Esophagus squamous epithelium (tissue), 5 donors: Measurements from ENCODE around the gene ENOX1. TPM values are rescaled to one million over a fixed set of nuclear protein-coding genes. Genes with fewer than 3 reads are reported as not detected.

ENCODE experiments used
- DNase-seq: peaks from one replicate; lab custom pipeline; 2025; lab: John Stamatoyannopoulos, UW
- H3K27ac ChIP-seq, 4 donors: fragments of 200-600 bp; sonication (generic); one replicate each; pipeline ENCODE4 v1.5.1; 2016 to 2019; ENCODE audit warnings: mild to moderate bottlenecking in 1 of 4
- H3K27me3 ChIP-seq, 4 donors: fragments of 200-600 bp; sonication (generic); 1 replicate in 3 of 4; 2 replicates in 1 of 4; pipeline versions ENCODE4 v1.5.1 to v1.6.0; 2017 to 2021; ENCODE audit warnings: antibody characterized with exemption in 1 of 4
- H3K36me3 ChIP-seq, 3 donors: fragments of 200-600 bp; sonication (generic); one replicate each; pipeline ENCODE4 v1.5.1; 2016 to 2019
- H3K4me1 ChIP-seq, 3 donors: fragments of 200-600 bp; sonication (generic); one replicate each; pipeline ENCODE4 v1.5.1; 2017 to 2019
- H3K4me3 ChIP-seq, 4 donors: fragments of 200-600 bp; sonication (generic); 1 replicate in 3 of 4; 2 replicates in 1 of 4; pipeline ENCODE4 v1.5.1; 2016 to 2019; ENCODE audit warnings: mild to moderate bottlenecking in 2 of 4, moderate library complexity in 1 of 4
- H3K9me3 ChIP-seq, 3 donors: fragments of 200-600 bp; sonication (generic); one replicate each; pipeline ENCODE4 v1.5.1; 2016 to 2019
- CTCF ChIP-seq, 6 experiments: fragments of 450-650 bp in 4 of 6; fragments of 200-600 bp in 2 of 6; sonication (generic) in 2 of 6; IDR thresholded peaks; one replicate each; pipeline ENCODE4 v1.5.1; 2016 to 2019; ENCODE audit warnings: antibody characterized with exemption in 6 of 6, mild to moderate bottlenecking in 4 of 6, moderate library complexity in 4 of 6
- POLR2A ChIP-seq, 4 donors: fragments of 450-650 bp; IDR thresholded peaks; one replicate each; pipeline ENCODE4 v1.6.1; 2017; ENCODE audit warnings: antibody characterized with exemption in 4 of 4, mild to moderate bottlenecking in 4 of 4, moderate library complexity in 3 of 4
- whole genome bisulfite sequencing, 2 donors: methylation state at CpG; one replicate each; pipeline ENCODE4 v1.1.5; 2018; 5-methylcytosine and 5-hydroxymethylcytosine counted together
- intact Hi-C: fragments of 100-400 bp; cut with DNase I; formaldehyde crosslinking; loops from one replicate; pipeline ENCODE4 v1.15.0; 2022
- total RNA-seq, 4 donors: library from RNA; depleted of rRNA; stranded (reverse); fragments of >200 nt; gene quantifications; one replicate each; pipeline ENCODE4 v1.1.0, GENCODE V29; 2016
- donor health status: DM: yes; HTN: yes; CAD: no.

ENOX1 gene
- total RNA-seq, 4 donors from 2014 or later: 0.48 to 0.76 TPM; not detected in 2

- TF ChIP-seq POLR2A (IDR thresholded peaks at IDR 0.05) (no peak), CTCF (IDR thresholded peaks at IDR 0.05) (no peak)
- no peaks in the 10 kb centered on the region for H3K36me3 ChIP-seq
- no peak overlapping the region for H3K27ac ChIP-seq
- intact Hi-C loops: no loop called here
- no peak overlapping the region for H3K4me3 ChIP-seq
- no peaks in the 10 kb centered on the region for H3K4me1 ChIP-seq
- H3K27me3 ChIP-seq: no peaks in the 10 kb centered on the region
- H3K9me3 ChIP-seq: no peaks in the 10 kb centered on the region
- no peak for DNase-seq
- 50 to 53% methylated on average over 4 of the region's 4 CpGs for WGBS, 2 donors
These were observed 438.4 kb downstream of the ENOX1 start for GRCh38 chr13:43348397-43348796.

GRCh38 chr13:43347877-43348276 is 438.9 kb downstream of the ENOX1 start:
- H3K36me3 ChIP-seq: no peaks in the 10 kb centered on the region
- no peak overlapping the region for H3K4me3 ChIP-seq
- no peak for DNase-seq
- H3K9me3 ChIP-seq: no peaks in the 10 kb centered on the region
- TF ChIP-seq CTCF (IDR thresholded peaks at IDR 0.05): no peak
- no peak for TF ChIP-seq POLR2A (IDR thresholded peaks at IDR 0.05)
- intact Hi-C loops: no loop called here
- 77% methylated on average over 10 of the region's 10 CpGs for WGBS, 2 donors
- no peaks in the 10 kb centered on the region for H3K27me3 ChIP-seq
- H3K4me1 ChIP-seq: no peaks in the 10 kb centered on the region
- no peak overlapping the region for H3K27ac ChIP-seq

GRCh38 chr13:43346427-43346826 is 440.3 kb downstream of the ENOX1 start:
- no peak for DNase-seq
- H3K4me3 ChIP-seq: no peak overlapping the region
- no peaks in the 10 kb centered on the region for H3K4me1 ChIP-seq
- H3K9me3 ChIP-seq: no peaks in the 10 kb centered on the region
- H3K27ac ChIP-seq: no peak overlapping the region
- 77 to 88% methylated on average over 4 of the region's 4 CpGs for WGBS, 2 donors
- no peaks in the 10 kb centered on the region for H3K36me3 ChIP-seq
- no peaks in the 10 kb centered on the region for H3K27me3 ChIP-seq
- intact Hi-C loops: no loop called here
- no peak for TF ChIP-seq CTCF (IDR thresholded peaks at IDR 0.05)
- no peak for TF ChIP-seq POLR2A (IDR thresholded peaks at IDR 0.05)

- TF ChIP-seq CTCF (IDR thresholded peaks at IDR 0.05) (no peak), POLR2A (IDR thresholded peaks at IDR 0.05) (no peak)
- no peaks in the 10 kb centered on the region for H3K4me1 ChIP-seq
- no peak overlapping the region for H3K27ac ChIP-seq
- DNase-seq: no peak
- no peaks in the 10 kb centered on the region for H3K36me3 ChIP-seq
- no peaks in the 10 kb centered on the region for H3K27me3 ChIP-seq
- no peak overlapping the region for H3K4me3 ChIP-seq
- 95 to 96% methylated on average over 2 of the region's 2 CpGs for WGBS, 2 donors
- no peaks in the 10 kb centered on the region for H3K9me3 ChIP-seq
- intact Hi-C loops: no loop called here
These were observed 443.1 kb downstream of the ENOX1 start for GRCh38 chr13:43343645-43344044.

- Histone ChIP-seq H3K27me3 (no peaks in the 10 kb centered on the region), H3K9me3 (no peaks in the 10 kb centered on the region), H3K4me1 (no peaks in the 10 kb centered on the region), H3K4me3 (no peak overlapping the region), H3K36me3 (no peaks in the 10 kb centered on the region), H3K27ac (no peak overlapping the region)
- DNase-seq: no peak
- 79 to 83% methylated on average over 4 of the region's 4 CpGs for WGBS, 2 donors
- TF ChIP-seq POLR2A (IDR thresholded peaks at IDR 0.05) (no peak), CTCF (IDR thresholded peaks at IDR 0.05) (no peak)
- intact Hi-C loops: no loop called here
These were observed 446.8 kb downstream of the ENOX1 start for GRCh38 chr13:43339805-43340550.
